Lung (tissue), 12 donors: ENCODE data around the gene HNRNPM. TPM values are rescaled to one million over a fixed set of nuclear protein-coding genes. Genes with fewer than 3 reads are reported as not detected.
A peak's percentile ranks its signal among the peaks of the same experiment; 100 is the strongest.
"Not testable (repeated sequence)": the region's sequence is repeated elsewhere in the genome, so short reads cannot be mapped to it uniquely, and the experiment has no call there.

Experiments
- ATAC-seq: fragments of 200-7000 bp; cut with Tn5 transposase; one replicate; pipeline ENCODE4 v1.9.1; 2020; ENCODE audit warnings: moderate number of reproducible peaks; ENCODE audit not compliant: insufficient read depth, low FRiP score
- DNase-seq, 3 donors: peaks; one replicate each; pipeline ENCODE4 v3.0.0-alpha.2; 2013 to 2017
- H3K27ac ChIP-seq, 2 donors: one replicate each; pipeline ENCODE4 v1.5.1; 2013; ENCODE audit warnings: mild to moderate bottlenecking in 2 of 2, moderate library complexity in 2 of 2, control low read depth in 1 of 2, inconsistent platforms in 1 of 2, low read depth in 1 of 2, low read length in 1 of 2
- H3K27me3 ChIP-seq, 3 donors: one replicate each; pipeline ENCODE4 v1.5.1; 2013; ENCODE audit warnings: low read length in 2 of 3; ENCODE audit not compliant: control insufficient read depth in 3 of 3, insufficient read depth in 3 of 3
- H3K36me3 ChIP-seq, 4 donors: one replicate each; pipeline ENCODE4 v1.5.1; 2013; ENCODE audit warnings: low read length in 4 of 4, mild to moderate bottlenecking in 1 of 4, moderate library complexity in 1 of 4; ENCODE audit not compliant: control insufficient read depth in 4 of 4, insufficient read depth in 4 of 4
- H3K4me1 ChIP-seq, 5 donors: one replicate each; pipeline ENCODE4 v1.5.1; 2013; ENCODE audit warnings: low read length in 5 of 5, mild to moderate bottlenecking in 2 of 5, moderate library complexity in 1 of 5; ENCODE audit not compliant: control insufficient read depth in 5 of 5, insufficient read depth in 5 of 5
- H3K4me3 ChIP-seq: one replicate; pipeline ENCODE4 v1.5.1; 2013; ENCODE audit warnings: mild to moderate bottlenecking, control low read depth, moderate library complexity
- H3K9ac ChIP-seq, 2 donors: one replicate each; pipeline ENCODE4 v1.5.1; 2013; ENCODE audit warnings: low read length in 2 of 2, control low read depth in 1 of 2; ENCODE audit not compliant: insufficient read depth in 1 of 2
- H3K9me3 ChIP-seq, 4 donors: one replicate each; pipeline ENCODE4 v1.5.1; 2013; ENCODE audit warnings: low read length in 3 of 4, mild to moderate bottlenecking in 1 of 4, moderate library complexity in 1 of 4; ENCODE audit not compliant: control insufficient read depth in 4 of 4, insufficient read depth in 3 of 4
- CTCF ChIP-seq: IDR thresholded peaks from 2 replicates; pipeline ENCODE4 v1.5.1; 2012; ENCODE audit warnings: mild to moderate bottlenecking; ENCODE audit errors: control extremely low read depth, extremely low read depth
- WGBS, 2 donors: extraction: QIAGEN DNeasy Blood & Tissue Kit; methylation state at CpG; one replicate each; pipeline ENCODE4 v1.1.7; 2013; 5-methylcytosine and 5-hydroxymethylcytosine counted together
- polyA plus RNA-seq, 2 donors: library from polyadenylated mRNA; stranded (reverse); fragments of 200-250 nt; gene quantifications; one replicate each; pipeline ENCODE4 v1.2.1, GENCODE V29; 2013
- total RNA-seq, 2 donors: library from RNA; depleted of rRNA in 1 of 2; stranded (reverse); fragments of >200 nt in 1 of 2; gene quantifications; one replicate each; pipeline ENCODE4 v1.2.1, GENCODE V29; 2014 to 2021
- donor health status: control.
- donor health status: control.
- donor health status: Bipolar disorder and iron deficiency.
- donor health status: healthy.
- donor health status: DM: yes; HTN: yes; CAD: no.

The HNRNPM gene
- total and polyA plus RNA-seq, 4 donors = 53.7 to 243 (median 164) TPM

GRCh38 chr19:8421484-8422461, 23.0 kb upstream of the HNRNPM start:
- Histone ChIP-seq H3K9me3 (no peaks in the 10 kb centered on the region), H3K27ac (no peak overlapping the region), H3K36me3 (peaks cover 0 to 16% (median 3%) of the 10 kb centered on the region in 4 donors), H3K4me1 (peaks cover 0 to 10% (median 0%) of the 10 kb centered on the region in 5 donors), H3K9ac (no peak overlapping the region), H3K4me3 (no peak overlapping the region), H3K27me3 (no peaks in the 10 kb centered on the region)
- no peak for ATAC-seq
- TF ChIP-seq CTCF = no peak
- 92 to 93% methylated on average over 28 of the region's 28 CpGs for WGBS, 2 donors
- no peak for DNase-seq

GRCh38 chr19:8423817-8424223, 21.0 kb upstream of the HNRNPM start:
- H3K27ac ChIP-seq = peak overlapping the region; percentile 83 to 91
- peak; percentile 91 for ATAC-seq

GRCh38 chr19:8425331-8425730, 19.4 kb upstream of the HNRNPM start:
- WGBS, 2 donors = 93 to 96% methylated on average over 6 of the region's 6 CpGs
- not testable (repeated sequence) for H3K9me3 ChIP-seq, DNase-seq, H3K4me1 ChIP-seq, H3K4me3 ChIP-seq, H3K9ac ChIP-seq, ATAC-seq, H3K27ac ChIP-seq, H3K27me3 ChIP-seq
- H3K36me3 ChIP-seq = peaks cover 0 to 24% (median 3%) of the 10 kb centered on the region in 4 donors

More at GRCh38 chr19:8423817-8424223, 21.0 kb upstream of the HNRNPM start:
- H3K36me3 ChIP-seq = peaks cover 0 to 18% (median 3%) of the 10 kb centered on the region in 4 donors
- peaks cover 0 to 9% (median 0%) of the 10 kb centered on the region in 5 donors for H3K4me1 ChIP-seq
- H3K4me3 ChIP-seq = no peak overlapping the region
- H3K27me3 ChIP-seq = no peaks in the 10 kb centered on the region
- no peak overlapping the region for H3K9ac ChIP-seq
- 34 to 35% methylated on average over 9 of the region's 9 CpGs for WGBS, 2 donors
- peak; percentile 57 to 76 (median 69) for DNase-seq
- TF ChIP-seq CTCF = no peak
- H3K9me3 ChIP-seq = no peaks in the 10 kb centered on the region

- ATAC-seq = no peak
- TF ChIP-seq CTCF = no peak
- no peak overlapping the region for H3K4me3 ChIP-seq
- no peak for DNase-seq
- H3K36me3 ChIP-seq = peaks cover 0 to 30% (median 3%) of the 10 kb centered on the region in 4 donors
- no peak overlapping the region for H3K9ac ChIP-seq
- no peaks in the 10 kb centered on the region for H3K9me3 ChIP-seq
- H3K4me1 ChIP-seq = peaks cover 0 to 9% (median 0%) of the 10 kb centered on the region in 5 donors
- no peak overlapping the region for H3K27ac ChIP-seq
- H3K27me3 ChIP-seq = no peaks in the 10 kb centered on the region
- 95 to 97% methylated on average over 7 of the region's 7 CpGs for WGBS, 2 donors
Measured at GRCh38 chr19:8426283-8426682, 18.5 kb upstream of the HNRNPM start.
